ENCODE measurements around the gene NONO.
"Not testable (repeated sequence)": the region's sequence is repeated elsewhere in the genome, so short reads cannot be mapped to it uniquely, and the experiment has no call there.

DNA sequence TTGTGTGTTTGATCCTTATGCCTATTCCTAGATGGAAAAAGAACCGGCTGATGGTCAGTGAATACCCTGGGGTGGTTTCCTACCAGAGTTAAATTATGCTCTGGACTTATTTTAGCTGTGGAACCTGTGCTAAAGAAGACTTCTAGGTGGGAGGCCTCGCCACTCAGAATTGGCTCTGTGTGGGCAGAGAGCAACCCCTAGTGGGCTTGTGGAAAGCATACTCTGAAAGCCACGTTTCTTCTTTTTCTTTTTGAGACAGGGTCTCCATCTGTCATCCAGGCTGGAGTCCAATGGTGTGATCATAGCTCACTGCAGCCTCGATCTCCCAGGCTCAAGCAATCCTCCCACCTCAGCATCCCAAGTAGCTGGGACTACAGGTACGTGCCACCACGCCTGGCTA lies 66.4 kb downstream of the NONO start:
- TF ChIP-seq, protein P1, sequence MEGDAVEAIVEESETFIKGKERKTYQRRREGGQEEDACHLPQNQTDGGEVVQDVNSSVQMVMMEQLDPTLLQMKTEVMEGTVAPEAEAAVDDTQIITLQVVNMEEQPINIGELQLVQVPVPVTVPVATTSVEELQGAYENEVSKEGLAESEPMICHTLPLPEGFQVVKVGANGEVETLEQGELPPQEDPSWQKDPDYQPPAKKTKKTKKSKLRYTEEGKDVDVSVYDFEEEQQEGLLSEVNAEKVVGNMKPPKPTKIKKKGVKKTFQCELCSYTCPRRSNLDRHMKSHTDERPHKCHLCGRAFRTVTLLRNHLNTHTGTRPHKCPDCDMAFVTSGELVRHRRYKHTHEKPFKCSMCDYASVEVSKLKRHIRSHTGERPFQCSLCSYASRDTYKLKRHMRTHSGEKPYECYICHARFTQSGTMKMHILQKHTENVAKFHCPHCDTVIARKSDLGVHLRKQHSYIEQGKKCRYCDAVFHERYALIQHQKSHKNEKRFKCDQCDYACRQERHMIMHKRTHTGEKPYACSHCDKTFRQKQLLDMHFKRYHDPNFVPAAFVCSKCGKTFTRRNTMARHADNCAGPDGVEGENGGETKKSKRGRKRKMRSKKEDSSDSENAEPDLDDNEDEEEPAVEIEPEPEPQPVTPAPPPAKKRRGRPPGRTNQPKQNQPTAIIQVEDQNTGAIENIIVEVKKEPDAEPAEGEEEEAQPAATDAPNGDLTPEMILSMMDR (IDR thresholded peaks at IDR 0.05) = not testable (repeated sequence)
- TF ChIP-seq POLR2A, EP300 (IDR thresholded peaks at IDR 0.05): not testable (repeated sequence)
